SIG-M5 (cell line): ENCODE measurements around the gene POLDIP2.

Source experiments
- DNase-seq: peaks from one replicate; lab custom pipeline; 2025; lab: John Stamatoyannopoulos, UW

POLDIP2 gene

GRCh38 chr17:28357061-28357900, at the start of gene POLDIP2:
Gene POLDIP2, minus strand, starts transcription at chr17:28357527. Its CDS starts 79 bp downstream, at chr17:28357448.
- peak; percentile 72 for DNase-seq

GRCh38 chr17:28406473-28406814, 49.1 kb upstream of the POLDIP2 start:
- DNase-seq, result no peak

GRCh38 chr17:28405632-28406472, 48.5 kb upstream of the POLDIP2 start, which contains the start of gene SLC46A1:
Gene SLC46A1, minus strand, starts transcription at chr17:28406212. Its CDS starts 98 bp downstream, at chr17:28406114.
- no peak for DNase-seq

GRCh38 chr17:28404812-28405570, 47.7 kb upstream of the POLDIP2 start:
- DNase-seq, result no peak

GRCh38 chr17:28404461-28404811, 47.1 kb upstream of the POLDIP2 start:
- DNase-seq, result no peak

- DNase-seq, result no peak
These were observed 46.7 kb upstream of the POLDIP2 start for GRCh38 chr17:28404007-28404406.

GRCh38 chr17:28402844-28403243, 45.5 kb upstream of the POLDIP2 start:
- DNase-seq, result no peak

GRCh38 chr17:28402224-28402630, 44.9 kb upstream of the POLDIP2 start:
- DNase-seq, result no peak

- no peak for DNase-seq
These were observed 42.5 kb upstream of the POLDIP2 start for GRCh38 chr17:28399808-28400207.

GRCh38 chr17:28398280-28398981, 41.1 kb upstream of the POLDIP2 start:
- DNase-seq, result no peak

- DNase-seq, result no peak
These were observed 40.5 kb upstream of the POLDIP2 start for GRCh38 chr17:28397687-28398279.

- DNase-seq, result no peak
These were observed 39.9 kb upstream of the POLDIP2 start for GRCh38 chr17:28397275-28397674.

GRCh38 chr17:28396635-28397239, 39.4 kb upstream of the POLDIP2 start:
- DNase-seq, result no peak

GRCh38 chr17:28395968-28396367, 38.6 kb upstream of the POLDIP2 start:
- DNase-seq, result no peak

GRCh38 chr17:28395426-28395825, 38.1 kb upstream of the POLDIP2 start:
- DNase-seq, result no peak

- DNase-seq, result no peak
These were observed 37.2 kb upstream of the POLDIP2 start for GRCh38 chr17:28394337-28395116.

GRCh38 chr17:28392491-28392890, 35.2 kb upstream of the POLDIP2 start:
- no peak for DNase-seq

- no peak for DNase-seq
These were observed 34.1 kb upstream of the POLDIP2 start for GRCh38 chr17:28391401-28391800.

GRCh38 chr17:28390984-28391383, 33.7 kb upstream of the POLDIP2 start:
- DNase-seq, result no peak

- no peak for DNase-seq
These were observed 33.2 kb upstream of the POLDIP2 start for GRCh38 chr17:28390563-28390962.
